Keratinocyte (primary cell): ENCODE measurements around the gene RPL13A. TPM values are rescaled to one million over a fixed set of nuclear protein-coding genes. Genes with fewer than 3 reads are reported as not detected.

Experiments
- DNase-seq: peaks from one replicate; pipeline ENCODE4 v3.0.0-alpha.2; 2011; ENCODE audit warnings: low read depth, missing footprints, low spot score
- FAIRE-seq: peaks from 2 replicates; lab custom pipeline; 2011; peaks lifted over from hg19 to GRCh38; lab: Jason Lieb, UNC
- H2AFZ ChIP-seq: 2 replicates; pipeline ENCODE4 v1.6.0; 2012; ENCODE audit warnings: low read length, control low read depth, inconsistent platforms; ENCODE audit not compliant: control insufficient read depth
- H3K27ac ChIP-seq: 2 replicates; pipeline ENCODE4 v1.5.1; 2011; ENCODE audit warnings: low read length; ENCODE audit not compliant: control insufficient read depth, insufficient read depth
- H3K27me3 ChIP-seq: 3 replicates; pipeline ENCODE4 v1.6.0; 2011; ENCODE audit warnings: low read length; ENCODE audit not compliant: control insufficient read depth, insufficient read depth; ENCODE audit errors: extremely low read depth
- H3K36me3 ChIP-seq, 2 experiments: 2 replicates in 1 of 2; 3 replicates in 1 of 2; pipeline ENCODE4 v1.5.1; 2011; ENCODE audit warnings: low read length in 2 of 2, mild to moderate bottlenecking in 1 of 2; ENCODE audit not compliant: control insufficient read depth in 2 of 2, insufficient read depth in 2 of 2; ENCODE audit errors: extremely low read depth in 1 of 2
- H3K4me1 ChIP-seq: 3 replicates; pipeline ENCODE4 v1.5.1; 2011; ENCODE audit warnings: low read length; ENCODE audit not compliant: control insufficient read depth, insufficient read depth; ENCODE audit errors: extremely low read depth
- H3K4me2 ChIP-seq: 3 replicates; pipeline ENCODE4 v1.6.0; 2011; ENCODE audit warnings: low read depth, low read length; ENCODE audit not compliant: control insufficient read depth, insufficient read depth; ENCODE audit errors: extremely low read depth
- H3K4me3 ChIP-seq, 3 experiments: fragments of 200-600 bp in 1 of 3; sonication (generic) in 1 of 3; 2 replicates in 2 of 3; 3 replicates in 1 of 3; pipeline ENCODE4 v1.5.1; 2011 to 2016; ENCODE audit warnings: low read length in 3 of 3, mild to moderate bottlenecking in 3 of 3, control low read depth in 2 of 3, inconsistent platforms in 1 of 3, low read depth in 1 of 3, mixed read lengths in 1 of 3, mixed run types in 1 of 3, moderate library complexity in 1 of 3; ENCODE audit not compliant: control insufficient read depth in 2 of 3, insufficient read depth in 2 of 3; ENCODE audit errors: extremely low read depth in 1 of 3
- H3K79me2 ChIP-seq: 2 replicates; pipeline ENCODE4 v1.6.0; 2012; ENCODE audit warnings: low read length; ENCODE audit not compliant: control insufficient read depth, insufficient read depth
- H3K9ac ChIP-seq: 3 replicates; pipeline ENCODE4 v1.6.0; 2011; ENCODE audit warnings: low read length; ENCODE audit not compliant: control insufficient read depth, insufficient read depth; ENCODE audit errors: extremely low read depth
- H3K9me1 ChIP-seq: 3 replicates; pipeline ENCODE4 v1.6.0; 2011; ENCODE audit warnings: low read length; ENCODE audit not compliant: control insufficient read depth, insufficient read depth; ENCODE audit errors: extremely low read depth
- H3K9me3 ChIP-seq: 2 replicates; pipeline ENCODE4 v1.5.1; 2012; ENCODE audit warnings: low read depth, low read length; ENCODE audit not compliant: control insufficient read depth
- H4K20me1 ChIP-seq: 3 replicates; pipeline ENCODE4 v1.6.0; 2011; ENCODE audit warnings: low read length; ENCODE audit not compliant: control insufficient read depth, insufficient read depth; ENCODE audit errors: extremely low read depth
- CTCF ChIP-seq, 3 experiments: IDR thresholded peaks in 1 of 3; conservative IDR thresholded peaks in 1 of 3; optimal IDR thresholded peaks in 1 of 3; 2 replicates in 2 of 3; 3 replicates in 1 of 3; pipeline versions ENCODE3 to v1.5.1; 2011; ENCODE audit warnings: low read length in 3 of 3, mild to moderate bottlenecking in 3 of 3, moderate library complexity in 2 of 3, control low read depth in 1 of 3, inconsistent platforms in 1 of 3; ENCODE audit not compliant: insufficient read depth in 2 of 3; ENCODE audit errors: extremely low read depth in 1 of 3
- EZH2 ChIP-seq: IDR thresholded peaks from one replicate; pipeline ENCODE4 v1.6.1; 2012; ENCODE audit warnings: inconsistent platforms, mild to moderate bottlenecking, low read length, moderate library complexity
- dilution Hi-C: fragments of 300-500 bp; cut with MboI; formaldehyde crosslinking; loops from one replicate; pipeline ENCODE4 v1.7.0; 2020; ENCODE audit warnings: low sequenced_read_pairs; ENCODE audit not compliant: extremely low pct_ligation_motif_present
- polyA plus RNA-seq, 5 experiments: library from polyadenylated mRNA; depleted of rRNA in 3 of 5; stranded (reverse) in 3 of 5; stranded (forward) in 1 of 5; unstranded in 1 of 5; fragments of >200 nt; gene quantifications; 1 replicate in 1 of 5; 2 replicates in 3 of 5; 3 replicates in 1 of 5; pipeline versions ENCODE4 v1.2.1 to v1.2.3, GENCODE V29; 2011 to 2012; ENCODE audit warnings: missing spikeins in 2 of 5, low read depth in 1 of 5, low replicate concordance in 1 of 5

The RPL13A gene
- polyA plus RNA-seq, 1 donor (not counting 4 experiments of a cell fraction or from before 2014, with no cell fraction given): 3,383 TPM

- Histone ChIP-seq H3K4me3 (peak overlapping the region in 1 of 3 experiments; percentile 25), H3K9me3 (no peaks in the 10 kb centered on the region), H4K20me1 (no peaks in the 10 kb centered on the region), H3K27me3 (no peaks in the 10 kb centered on the region), H3K4me1 (peaks cover 18% of the 10 kb centered on the region), H3K9me1 (no peaks in the 10 kb centered on the region), H3K36me3 (peaks cover 0 to 2% of the 10 kb centered on the region in 2 experiments), H3K27ac (peak overlapping the region; percentile 69), H3K9ac (peak overlapping the region; percentile 47), H3K79me2 (no peaks in the 10 kb centered on the region), H3K4me2 (peak overlapping the region; percentile 73), H2AFZ (no peak overlapping the region)
- dilution Hi-C loops: no loop called here
- FAIRE-seq (peak; percentile 68), DNase-seq (peak; percentile 73)
- TF ChIP-seq EZH2 (no peak), CTCF (optimal IDR thresholded peaks at IDR 0.05 in 1 of 3, IDR thresholded peaks at IDR 0.05 in 1 of 3, conservative IDR thresholded peaks at IDR 0.05 in 1 of 3; ENCODE audit: extremely low read depth in 1 of 3, insufficient read depth in 2 of 3, low read length in 3 of 3) (no peak)
Measured at GRCh38 chr19:49468746-49469447, 18.5 kb upstream of the RPL13A start.

GRCh38 chr19:49469828-49470614, 17.4 kb upstream of the RPL13A start:
- Histone ChIP-seq H3K4me2 (no peak overlapping the region), H4K20me1 (no peaks in the 10 kb centered on the region), H3K4me3 (no peak overlapping the region), H3K79me2 (no peaks in the 10 kb centered on the region), H3K4me1 (peaks cover 18% of the 10 kb centered on the region), H3K27me3 (peaks cover 4% of the 10 kb centered on the region), H3K36me3 (peaks cover 0 to 2% of the 10 kb centered on the region in 2 experiments), H3K9ac (no peak overlapping the region), H2AFZ (no peak overlapping the region), H3K9me3 (no peaks in the 10 kb centered on the region), H3K9me1 (no peaks in the 10 kb centered on the region), H3K27ac (no peak overlapping the region)
- dilution Hi-C loops: no loop called here
- TF ChIP-seq EZH2 (no peak), CTCF (optimal IDR thresholded peaks at IDR 0.05 in 1 of 3, IDR thresholded peaks at IDR 0.05 in 1 of 3, conservative IDR thresholded peaks at IDR 0.05 in 1 of 3; ENCODE audit: extremely low read depth in 1 of 3, insufficient read depth in 2 of 3, low read length in 3 of 3) (peak; percentile 12 to 68 (median 46))
- FAIRE-seq (no peak), DNase-seq (no peak)
